NOMO-1 treated with DMSO at 0.1 percent for 48 hours (cell line): ENCODE results near the gene SYNE1.

Source experiments
- DNase-seq: peaks from one replicate; lab custom pipeline; 2025; ENCODE audit not compliant: unreplicated experiment; lab: John Stamatoyannopoulos, UW

Gene SYNE1

GRCh38 chr6:152244998-152245630, 392.0 kb downstream of the SYNE1 start:
- DNase-seq: no peak

GRCh38 chr6:152241013-152241766, 396.0 kb downstream of the SYNE1 start:
- DNase-seq: no peak

- DNase-seq: no peak
Observed at GRCh38 chr6:152240436-152240835, 396.7 kb downstream of the SYNE1 start.

- no peak for DNase-seq
Observed at GRCh38 chr6:152236370-152237097, 400.6 kb downstream of the SYNE1 start.

- no peak for DNase-seq
Observed at GRCh38 chr6:152233547-152234320, 403.4 kb downstream of the SYNE1 start.

GRCh38 chr6:152232501-152233151, 404.5 kb downstream of the SYNE1 start:
- no peak for DNase-seq

- no peak for DNase-seq
Observed at GRCh38 chr6:152229330-152229729, 407.8 kb downstream of the SYNE1 start.

- DNase-seq: no peak
Observed at GRCh38 chr6:152226119-152226518, 411.0 kb downstream of the SYNE1 start.

GRCh38 chr6:152225241-152225934, 411.8 kb downstream of the SYNE1 start:
- DNase-seq: no peak

- DNase-seq: no peak
Observed at GRCh38 chr6:152223636-152224035, 413.5 kb downstream of the SYNE1 start.

- no peak for DNase-seq
Observed at GRCh38 chr6:152221806-152222628, 415.1 kb downstream of the SYNE1 start.

GRCh38 chr6:152220786-152221185, 416.4 kb downstream of the SYNE1 start:
- DNase-seq: no peak

- no peak for DNase-seq
Observed at GRCh38 chr6:152218887-152219286, 418.3 kb downstream of the SYNE1 start.

GRCh38 chr6:152212437-152212836, 424.7 kb downstream of the SYNE1 start:
- no peak for DNase-seq

GRCh38 chr6:152209211-152209610, 428.0 kb downstream of the SYNE1 start:
- no peak for DNase-seq

- no peak for DNase-seq
Observed at GRCh38 chr6:152207915-152208714, 429.0 kb downstream of the SYNE1 start.

- no peak for DNase-seq
Observed at GRCh38 chr6:152206072-152206818, 430.9 kb downstream of the SYNE1 start.

- DNase-seq: no peak
Observed at GRCh38 chr6:152204591-152204990, 432.6 kb downstream of the SYNE1 start.
